SU-DHL-6 (cell line): ENCODE results near the gene E2F6.

Experiments used
- H2AFZ ChIP-seq: fragments of 200-600 bp; sonication (generic); 2 replicates; pipeline ENCODE4 v1.6.1; 2014; ENCODE audit warnings: low read depth, mild to moderate bottlenecking, moderate library complexity, mixed read lengths, antibody characterized with exemption, low read length; ENCODE audit not compliant: severe bottlenecking
- H3F3A ChIP-seq: fragments of 200-600 bp; shearing (Covaris generic); 2 replicates; pipeline ENCODE4 v1.6.0; 2016; ENCODE audit warnings: antibody characterized with exemption, mild to moderate bottlenecking; ENCODE audit not compliant: insufficient read depth
- H3K27ac ChIP-seq: fragments of 200-600 bp; sonication (generic); 2 replicates; pipeline ENCODE4 v1.5.1; 2016; ENCODE audit warnings: low read depth, mild to moderate bottlenecking, low read length, moderate library complexity, mixed read lengths
- H3K27me3 ChIP-seq: fragments of 200-600 bp; sonication (generic), shearing (Covaris generic); 2 replicates; pipeline ENCODE4 v1.6.0; 2014; ENCODE audit warnings: mild to moderate bottlenecking, low read length
- H3K36me3 ChIP-seq: fragments of 200-600 bp; sonication (generic); 2 replicates; pipeline ENCODE4 v1.6.1; 2014; ENCODE audit warnings: mild to moderate bottlenecking, low read length, mixed read lengths
- H3K4me2 ChIP-seq: fragments of 300-600, 200-600 bp; shearing (Covaris generic), sonication (generic); 2 replicates; pipeline ENCODE4 v1.6.0; 2014; ENCODE audit warnings: low read length, low read depth, mild to moderate bottlenecking; ENCODE audit not compliant: poor library complexity, severe bottlenecking
- H3K4me3 ChIP-seq: fragments of 200-600 bp; sonication (generic); 2 replicates; pipeline ENCODE4 v1.5.1; 2014; ENCODE audit warnings: antibody characterized with exemption, low read length, mild to moderate bottlenecking, mixed read lengths; ENCODE audit not compliant: insufficient read depth, poor library complexity, severe bottlenecking
- H3K79me2 ChIP-seq: fragments of 200-600 bp; sonication (generic); 2 replicates; pipeline ENCODE4 v1.6.1; 2014; ENCODE audit warnings: mild to moderate bottlenecking, low read length, moderate library complexity; ENCODE audit not compliant: insufficient read depth
- H3K9ac ChIP-seq: fragments of 200-600 bp; sonication (generic); 2 replicates; pipeline ENCODE4 v1.7.0; 2014; ENCODE audit warnings: mild to moderate bottlenecking, low read length
- H3K9me2 ChIP-seq: fragments of 200-600 bp; sonication (generic); replicated peaks from 2 replicates; pipeline ENCODE4 v1.6.1; 2014; ENCODE audit warnings: low read length; ENCODE audit not compliant: insufficient read depth
- H3K9me3 ChIP-seq: fragments of 200-600 bp; sonication (generic); 2 replicates; pipeline ENCODE4 v1.6.1; 2014; ENCODE audit warnings: low read length, mixed read lengths; ENCODE audit not compliant: insufficient read depth
- H4K20me1 ChIP-seq: fragments of 200-600 bp; sonication (generic); 2 replicates; pipeline ENCODE4 v1.6.1; 2014; ENCODE audit warnings: low read depth, mild to moderate bottlenecking, antibody characterized with exemption, low read length, moderate library complexity, mixed read lengths
- CTCF ChIP-seq: fragments of 200-600 bp; sonication (generic); IDR thresholded peaks from one replicate; pipeline ENCODE4 v1.5.1; 2017; ENCODE audit warnings: antibody characterized with exemption, mild to moderate bottlenecking, low read length, moderate library complexity; ENCODE audit not compliant: insufficient read depth, poor library complexity, severe bottlenecking
- EZH2phosphoT487 ChIP-seq: fragments of 200-600 bp; sonication (generic), shearing (Covaris generic); conservative IDR thresholded peaks from 2 replicates; pipeline ENCODE4 v1.6.1; 2018; ENCODE audit warnings: mild to moderate bottlenecking, antibody characterized with exemption, low read length, moderate library complexity, mixed read lengths

Gene E2F6

GRCh38 chr2:11420190-11420589 lies 45.8 kb downstream of the E2F6 start:
- Histone ChIP-seq H3K9ac (no peak overlapping the region), H3K9me2 (no peaks in the 10 kb centered on the region), H3K79me2 (no peaks in the 10 kb centered on the region), H3K4me3 (no peak overlapping the region), H3F3A (no peaks in the 10 kb centered on the region), H2AFZ (no peak overlapping the region), H3K27ac (no peak overlapping the region), H3K4me2 (no peak overlapping the region), H3K27me3 (no peaks in the 10 kb centered on the region), H3K36me3 (no peaks in the 10 kb centered on the region), H3K9me3 (peaks cover 7% of the 10 kb centered on the region; the same call in 1 of the 2 replicates), H4K20me1 (no peaks in the 10 kb centered on the region)
- TF ChIP-seq EZH2phosphoT487, result no peak
- TF ChIP-seq CTCF, result no peak

GRCh38 chr2:11419781-11420180 lies 46.2 kb downstream of the E2F6 start:
- Histone ChIP-seq H3K9me2 (no peaks in the 10 kb centered on the region), H3K27ac (no peak overlapping the region), H3K36me3 (no peaks in the 10 kb centered on the region), H3K9ac (no peak overlapping the region), H3K9me3 (peaks cover 7% of the 10 kb centered on the region; the same call in 1 of the 2 replicates), H3K27me3 (no peaks in the 10 kb centered on the region), H2AFZ (no peak overlapping the region), H3K4me2 (no peak overlapping the region), H3K4me3 (no peak overlapping the region), H3K79me2 (no peaks in the 10 kb centered on the region), H4K20me1 (no peaks in the 10 kb centered on the region), H3F3A (no peaks in the 10 kb centered on the region)
- TF ChIP-seq EZH2phosphoT487, result no peak
- no peak for TF ChIP-seq CTCF

- no peaks in the 10 kb centered on the region for H3F3A ChIP-seq
- no peaks in the 10 kb centered on the region for H3K36me3 ChIP-seq
- TF ChIP-seq CTCF (peak; percentile 39), EZH2phosphoT487 (no peak)
- no peak overlapping the region for H3K4me2 ChIP-seq
- H3K9ac ChIP-seq, result no peak overlapping the region
- H3K79me2 ChIP-seq, result no peaks in the 10 kb centered on the region
- H3K27ac ChIP-seq, result no peak overlapping the region
- no peaks in the 10 kb centered on the region for H4K20me1 ChIP-seq
- H3K4me3 ChIP-seq, result no peak overlapping the region
- H2AFZ ChIP-seq, result no peak overlapping the region
- H3K9me2 ChIP-seq, result no peaks in the 10 kb centered on the region
- H3K27me3 ChIP-seq, result no peaks in the 10 kb centered on the region
- H3K9me3 ChIP-seq, result peaks cover 7% of the 10 kb centered on the region; the same call in 1 of the 2 replicates
These were observed 47.9 kb downstream of the E2F6 start for GRCh38 chr2:11417946-11418585.
